ENCODE measurements around the gene APOBEC3B.
"Not testable (repeated sequence)": the region's sequence is repeated elsewhere in the genome, so short reads cannot be mapped to it uniquely, and the experiment has no call there.

GRCh38 chr22:38945706-38946338 is 36.3 kb upstream of the APOBEC3B start:
- TF ChIP-seq POLR2A, CTCF (IDR thresholded peaks at IDR 0.05): not testable (repeated sequence)
